ENCODE results near the gene ALKBH5.
"Not testable (repeated sequence)": the region's sequence is repeated elsewhere in the genome, so short reads cannot be mapped to it uniquely, and the experiment has no call there.

ALKBH5 gene

DNA sequence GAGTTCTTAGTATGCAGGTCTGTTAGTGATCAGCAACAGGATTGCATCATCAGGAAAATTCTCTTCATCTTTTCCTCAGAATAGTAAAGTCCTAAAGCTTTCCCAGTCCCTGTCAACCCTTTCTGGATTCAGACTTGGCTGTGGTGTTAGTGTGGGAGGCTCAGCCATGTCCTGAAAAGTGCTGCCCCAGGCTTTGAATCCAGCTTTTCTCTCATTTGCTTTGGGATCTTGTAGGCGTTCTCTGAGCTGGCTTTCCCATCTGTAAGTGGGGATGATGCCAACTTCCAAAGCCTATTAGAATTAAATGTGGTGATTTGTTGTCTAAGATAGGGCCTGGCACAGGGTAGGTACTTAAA lies 3.0 kb downstream of the ALKBH5 start:
- no peak for DNase-seq

- peak in 1 of 2 experiments; percentile 5 for DNase-seq
Measured at GRCh38 chr17:18187226-18187625, 3.6 kb downstream of the ALKBH5 start.

DNA sequence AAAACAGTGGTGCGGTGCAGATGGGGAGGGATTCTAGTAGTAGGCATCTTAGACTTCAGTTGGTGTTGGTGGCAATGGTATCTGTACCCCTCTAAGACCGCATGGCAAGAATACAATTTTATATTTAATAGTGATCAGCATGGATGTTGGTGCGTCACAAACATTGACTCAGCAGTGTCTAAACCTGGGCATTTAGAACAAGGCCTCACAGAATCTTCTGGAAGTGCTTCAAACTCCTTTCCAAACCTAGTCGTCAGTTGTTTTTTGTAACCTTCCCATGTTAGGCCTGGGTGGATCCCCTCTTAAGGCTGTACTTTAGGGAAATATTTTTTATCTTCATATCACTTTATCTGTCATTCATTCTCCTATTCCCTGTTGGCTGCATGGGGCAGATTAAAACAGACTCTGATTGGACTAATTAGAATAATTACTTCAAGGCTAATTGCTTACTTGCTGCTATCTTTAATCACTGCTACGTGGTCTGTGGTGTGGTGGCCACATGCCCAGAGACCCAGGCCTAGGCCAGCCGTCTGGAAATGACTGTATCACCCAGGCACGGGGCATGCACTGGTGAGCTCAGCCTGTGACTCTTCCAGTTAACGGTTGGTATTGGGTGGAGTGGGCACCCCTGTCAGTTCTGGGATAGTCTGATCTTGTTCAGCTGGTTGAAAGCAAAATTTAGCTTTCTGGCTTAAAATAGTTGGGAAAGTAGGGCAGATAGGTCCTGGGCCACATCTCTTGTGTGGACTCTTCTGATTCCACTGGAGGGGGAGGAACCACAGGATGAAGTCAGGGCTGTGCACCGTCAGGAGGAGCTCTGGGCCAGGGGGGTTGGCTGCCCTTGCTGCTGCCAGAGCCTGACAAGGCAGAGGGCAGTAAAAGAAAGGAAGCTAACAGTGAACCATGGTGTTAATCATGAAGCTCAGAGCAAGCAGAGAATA lies 4.5 kb downstream of the ALKBH5 start:
- DNase-seq = no peak

DNA sequence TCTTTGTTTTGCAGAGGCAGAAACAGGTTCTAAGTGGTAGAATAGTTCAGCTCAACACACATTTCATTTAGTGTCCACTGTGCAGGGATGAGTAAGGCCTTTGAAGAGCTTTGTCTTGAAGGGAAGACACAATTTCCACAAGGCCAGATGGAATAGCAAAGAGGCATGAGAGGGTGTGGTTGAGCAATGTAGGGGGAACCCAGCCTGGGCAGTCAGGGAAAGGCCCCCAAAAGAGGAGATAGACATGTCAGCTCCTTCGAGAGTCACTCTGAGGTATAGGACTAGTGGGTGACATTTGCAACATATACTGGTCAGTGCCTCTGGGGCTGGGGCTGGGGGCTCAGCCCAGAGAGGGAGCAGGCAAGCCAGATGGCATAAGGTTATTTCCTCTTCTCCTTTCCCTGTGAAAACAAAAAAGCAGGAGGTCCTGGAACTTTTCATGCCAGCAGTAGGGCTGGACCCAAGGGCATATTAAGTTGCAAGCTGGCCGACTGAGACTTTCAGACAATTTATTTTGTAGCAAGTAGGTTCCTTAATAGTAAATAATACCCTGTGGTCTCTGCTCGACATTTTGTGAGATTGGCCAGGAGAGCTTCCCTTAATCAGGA lies 7.1 kb downstream of the ALKBH5 start:
- no peak for DNase-seq

- no peak for DNase-seq
Measured at GRCh38 chr17:18191236-18191667, 7.6 kb downstream of the ALKBH5 start.

DNA sequence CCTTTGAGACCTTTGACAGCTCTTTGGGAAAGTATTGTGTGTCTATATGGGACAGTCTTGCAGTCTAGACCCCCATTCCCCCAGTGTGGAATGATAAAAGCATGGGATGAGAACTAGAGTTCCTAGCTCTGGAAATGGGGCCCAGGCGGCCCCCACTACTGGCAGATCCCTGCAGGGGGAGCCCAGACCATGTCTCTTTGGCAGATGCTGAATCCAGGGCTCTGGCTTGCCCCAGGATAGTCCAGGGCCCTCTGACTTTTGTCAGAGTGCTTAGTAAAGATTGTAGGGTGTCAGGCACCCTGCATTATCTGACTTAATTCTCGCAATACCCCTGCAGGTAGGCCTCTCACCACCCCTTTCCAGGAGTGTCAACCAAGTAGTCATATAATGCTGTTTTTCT lies 8.3 kb downstream of the ALKBH5 start:
- DNase-seq = no peak

DNA sequence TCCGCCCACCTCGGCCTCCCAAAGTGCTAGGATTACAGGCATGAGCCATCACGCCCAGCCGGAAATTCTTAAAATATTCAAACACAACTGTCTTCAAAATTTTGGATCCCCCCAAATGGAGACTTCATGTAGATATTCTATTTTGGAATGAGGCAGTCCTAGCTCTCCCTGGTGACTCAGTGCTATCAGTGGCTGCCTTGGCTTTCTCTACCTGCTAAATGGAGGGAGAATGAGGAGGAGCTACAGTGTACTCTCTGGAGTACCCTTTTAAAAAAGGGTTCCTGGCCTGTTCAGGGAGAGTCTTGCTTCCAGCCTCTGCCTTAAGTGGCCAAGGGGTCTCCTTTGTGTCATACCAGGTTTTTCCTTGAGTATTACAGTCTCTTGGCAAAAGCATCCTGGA lies 10.8 kb downstream of the ALKBH5 start:
- DNase-seq = no peak

- no peak for DNase-seq
Measured at GRCh38 chr17:18194804-18195203, 11.2 kb downstream of the ALKBH5 start.

- no peak for DNase-seq
Measured at GRCh38 chr17:18195246-18195645, 11.6 kb downstream of the ALKBH5 start.

GRCh38 chr17:18197535-18198194 lies 14.0 kb downstream of the ALKBH5 start:
- no peak for DNase-seq

GRCh38 chr17:18198530-18198929 lies 14.9 kb downstream of the ALKBH5 start:
- no peak for DNase-seq

DNA sequence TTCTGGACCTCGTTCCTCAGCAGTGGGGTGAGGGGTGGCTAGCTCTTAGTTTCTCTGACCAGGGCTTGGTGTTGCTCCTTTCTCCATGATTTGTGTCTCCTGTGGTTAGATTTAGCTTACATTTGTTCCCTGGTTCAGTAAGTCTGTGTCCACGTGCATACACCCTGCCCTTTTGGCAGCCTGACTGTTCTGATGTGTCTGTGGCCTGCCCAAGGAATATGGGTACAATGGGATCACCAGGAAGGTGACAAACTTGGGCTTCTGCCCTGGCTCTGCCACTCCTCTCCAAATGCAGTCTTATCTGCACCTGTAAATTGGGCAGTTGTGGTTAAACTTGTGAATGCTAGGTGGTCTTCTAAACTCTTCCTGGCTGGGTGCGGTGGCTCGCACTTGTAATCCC lies 17.5 kb downstream of the ALKBH5 start:
- no peak for DNase-seq

- DNase-seq = no peak
Measured at GRCh38 chr17:18203308-18203707, 19.7 kb downstream of the ALKBH5 start.

DNA sequence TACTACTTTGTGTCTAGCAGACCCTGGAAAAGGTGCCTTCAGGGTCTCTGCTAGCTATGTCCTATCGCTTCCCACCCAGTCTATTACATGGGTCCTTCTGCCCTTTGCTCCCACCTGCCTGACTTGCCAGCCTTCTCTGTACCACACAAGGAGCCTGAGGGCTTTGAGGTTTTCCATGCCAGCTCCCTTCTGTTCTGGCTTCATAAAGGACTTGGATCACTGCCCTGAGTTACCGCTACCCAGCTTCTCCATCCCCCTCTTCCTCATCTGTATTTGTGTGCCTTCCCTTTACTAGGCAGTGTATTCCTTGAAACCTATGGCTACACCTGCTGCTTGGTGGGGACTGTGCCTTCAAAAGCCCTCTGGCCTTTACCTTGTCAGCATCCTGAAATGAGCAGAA lies 22.2 kb downstream of the ALKBH5 start:
- no peak for DNase-seq

DNA sequence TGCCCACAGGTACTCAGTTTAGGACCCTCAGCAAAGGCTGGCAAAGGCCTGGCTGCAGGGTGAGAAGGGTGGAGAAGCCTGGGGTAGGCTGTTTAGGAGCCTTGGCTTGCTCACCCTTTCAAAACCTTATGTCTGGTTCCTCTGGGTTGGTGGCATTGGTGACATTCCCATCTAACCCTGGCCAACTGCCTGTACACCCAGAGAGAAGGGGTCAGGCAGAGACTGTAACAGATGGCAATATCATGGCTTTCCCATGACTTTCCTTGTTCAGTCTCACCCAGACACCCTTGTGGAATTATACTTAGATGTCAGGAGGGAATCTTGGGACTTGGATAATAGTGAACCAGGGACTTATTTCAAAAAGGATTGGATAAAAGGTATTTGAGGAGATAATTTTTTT lies 23.3 kb downstream of the ALKBH5 start:
- no peak for DNase-seq

- DNase-seq = no peak
Measured at GRCh38 chr17:18208092-18208491, 24.5 kb downstream of the ALKBH5 start.

DNA sequence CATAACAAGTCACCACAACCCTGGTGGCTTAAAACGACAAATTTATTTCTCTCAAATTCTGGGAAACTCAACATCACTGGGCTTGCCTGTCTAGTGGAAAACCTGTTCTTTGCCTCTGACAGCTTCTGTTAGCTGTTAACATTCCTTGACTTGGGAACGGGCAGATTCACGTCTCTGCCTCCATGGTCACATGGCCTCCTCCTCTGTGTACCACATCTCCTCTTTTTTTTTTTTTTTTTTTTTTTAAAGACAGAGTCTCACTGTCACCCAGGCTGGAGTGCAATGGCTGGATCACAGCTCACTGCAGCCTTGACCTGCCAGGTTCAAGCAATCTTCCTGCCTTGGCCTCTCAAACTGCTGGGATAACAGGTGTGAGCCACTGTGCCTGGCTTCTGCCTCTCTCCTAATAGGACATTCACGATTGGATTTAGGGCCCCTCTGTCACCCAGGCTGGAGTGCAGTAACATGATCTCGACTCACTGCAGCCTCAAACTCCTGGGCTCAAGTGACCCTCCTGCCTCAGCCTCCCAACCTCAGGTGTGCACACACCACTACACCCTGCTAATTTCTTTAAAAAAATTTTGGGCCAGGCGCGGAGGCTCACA lies 30.1 kb downstream of the ALKBH5 start:
- DNase-seq = no peak

DNA sequence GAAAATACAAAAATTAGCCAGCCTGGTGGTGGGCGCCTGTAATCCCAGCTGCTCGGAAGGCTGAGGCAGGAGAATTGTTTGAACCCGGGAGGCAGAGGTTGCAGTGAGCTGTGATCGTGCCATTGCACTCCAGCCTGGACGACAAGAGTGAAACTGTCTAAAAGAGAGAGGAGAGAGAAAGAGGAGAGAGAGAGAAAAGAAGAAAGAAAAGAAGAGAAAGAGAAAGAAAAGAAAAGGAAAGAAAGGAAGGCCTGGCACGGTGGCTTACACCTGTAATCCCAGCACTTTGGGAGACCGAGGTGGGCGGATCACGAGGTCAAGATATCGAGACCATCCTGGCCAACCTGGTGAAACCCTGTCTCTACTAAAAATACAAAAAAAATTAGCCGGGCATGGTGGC lies 33.3 kb downstream of the ALKBH5 start:
- not testable (repeated sequence) for DNase-seq

GRCh38 chr17:18217412-18218015 lies 33.9 kb downstream of the ALKBH5 start:
- peak in 1 of 2 experiments; percentile 60 for DNase-seq

DNA sequence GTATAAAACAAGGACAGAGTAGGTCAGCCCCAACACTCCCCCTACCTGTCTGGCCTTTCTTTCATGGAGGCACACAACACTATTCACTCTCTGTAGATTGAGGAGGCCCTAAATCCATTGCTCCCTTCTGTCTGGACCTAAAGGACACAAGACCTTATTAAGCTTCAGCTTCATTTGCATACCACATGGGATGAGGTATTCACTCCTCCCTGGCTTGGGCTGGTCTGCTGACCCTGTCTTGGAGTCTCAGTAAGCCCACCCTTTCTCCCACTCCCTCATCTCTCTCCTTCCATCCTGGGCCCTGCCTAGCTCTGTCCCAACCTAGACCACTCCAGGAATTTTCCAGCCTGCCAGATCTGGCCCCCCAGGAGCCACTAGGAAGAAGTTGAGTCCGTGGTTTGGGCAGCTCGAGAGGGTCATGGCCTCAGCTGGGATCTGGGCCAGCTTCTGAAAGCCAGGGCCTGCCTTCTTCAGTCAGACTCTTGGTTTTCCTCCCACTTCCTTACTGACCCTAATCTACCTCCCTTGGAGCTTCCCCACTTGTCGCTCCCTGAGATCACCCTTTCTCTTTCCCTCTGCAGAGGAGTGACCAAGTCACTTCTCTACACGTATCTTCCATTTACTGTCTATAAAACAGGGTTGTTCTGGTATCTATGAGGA lies 35.3 kb downstream of the ALKBH5 start:
- DNase-seq = peak in 1 of 2 experiments; percentile 12

GRCh38 chr17:18224053-18224386 lies 40.4 kb downstream of the ALKBH5 start:
- no peak for DNase-seq

DNA sequence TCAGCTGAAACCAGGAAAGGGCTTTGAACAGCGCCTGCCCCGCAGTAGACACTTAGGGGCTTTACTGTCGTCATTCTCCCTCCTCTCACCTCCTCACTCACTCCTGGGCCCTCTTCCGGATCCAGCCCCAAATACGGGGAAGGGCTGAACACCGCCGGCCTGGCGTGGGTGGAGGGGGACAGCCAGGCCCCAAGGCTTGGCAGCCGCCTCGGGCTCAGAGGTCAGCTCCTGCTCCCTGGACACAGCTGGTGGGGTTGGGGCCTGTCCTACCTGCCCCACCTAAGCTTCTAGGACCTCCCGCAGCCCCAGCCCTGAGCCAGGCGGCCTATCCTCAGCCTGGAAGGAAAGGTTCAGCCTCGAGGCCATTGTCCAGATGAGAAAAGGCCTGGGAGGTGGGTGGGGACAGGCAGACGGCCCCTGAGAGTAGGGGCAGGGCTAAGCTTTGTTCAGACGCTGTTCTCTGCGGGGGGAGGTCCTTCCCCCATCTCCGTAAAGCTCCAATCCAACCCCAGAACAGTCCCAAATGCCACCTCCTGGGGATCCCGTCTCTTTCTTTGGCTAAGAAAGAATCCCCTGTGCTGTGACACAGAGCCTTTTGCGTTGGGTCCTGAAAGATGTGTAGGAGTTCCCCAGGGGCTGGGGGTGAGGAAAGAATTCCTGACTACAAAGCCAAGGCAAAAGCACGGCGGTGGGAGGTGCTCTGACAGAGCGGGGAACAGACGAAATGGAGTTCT lies 40.9 kb downstream of the ALKBH5 start:
- no peak for DNase-seq
